Measurements from ENCODE around the gene GHRHR.

DNA sequence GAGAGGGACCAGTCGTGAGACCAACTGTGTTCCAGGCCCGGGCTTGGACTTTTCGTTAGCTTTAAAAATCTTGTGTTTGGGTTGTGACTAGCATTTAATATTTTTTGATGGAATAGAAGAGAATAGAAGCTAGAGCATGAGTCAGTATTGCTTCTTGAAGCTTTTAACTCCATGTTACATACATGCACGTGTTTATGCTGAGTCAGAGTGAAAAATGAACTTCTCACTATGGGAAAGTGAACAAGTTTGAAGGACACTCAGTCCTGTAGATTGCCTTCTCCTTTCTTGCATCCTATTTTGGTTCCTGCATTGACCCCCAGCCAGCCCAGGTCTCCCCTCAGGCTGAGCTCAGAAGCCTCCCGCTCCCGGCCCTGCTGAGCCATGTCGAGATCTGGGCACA, 31.8 kb downstream of the GHRHR start:
- TF ChIP-seq POLR2A (IDR thresholded peaks at IDR 0.05; ENCODE audit: low read length) = no peak
- TF ChIP-seq GATA1 (IDR thresholded peaks at IDR 0.05; ENCODE audit: low read depth, low read length) = no peak

Data from erythroblast (primary cell).